ENCODE measurements around the gene DUSP22.
"Not testable (repeated sequence)": the region's sequence is repeated elsewhere in the genome, so short reads cannot be mapped to it uniquely, and the experiment has no call there.

Gene DUSP22

DNA sequence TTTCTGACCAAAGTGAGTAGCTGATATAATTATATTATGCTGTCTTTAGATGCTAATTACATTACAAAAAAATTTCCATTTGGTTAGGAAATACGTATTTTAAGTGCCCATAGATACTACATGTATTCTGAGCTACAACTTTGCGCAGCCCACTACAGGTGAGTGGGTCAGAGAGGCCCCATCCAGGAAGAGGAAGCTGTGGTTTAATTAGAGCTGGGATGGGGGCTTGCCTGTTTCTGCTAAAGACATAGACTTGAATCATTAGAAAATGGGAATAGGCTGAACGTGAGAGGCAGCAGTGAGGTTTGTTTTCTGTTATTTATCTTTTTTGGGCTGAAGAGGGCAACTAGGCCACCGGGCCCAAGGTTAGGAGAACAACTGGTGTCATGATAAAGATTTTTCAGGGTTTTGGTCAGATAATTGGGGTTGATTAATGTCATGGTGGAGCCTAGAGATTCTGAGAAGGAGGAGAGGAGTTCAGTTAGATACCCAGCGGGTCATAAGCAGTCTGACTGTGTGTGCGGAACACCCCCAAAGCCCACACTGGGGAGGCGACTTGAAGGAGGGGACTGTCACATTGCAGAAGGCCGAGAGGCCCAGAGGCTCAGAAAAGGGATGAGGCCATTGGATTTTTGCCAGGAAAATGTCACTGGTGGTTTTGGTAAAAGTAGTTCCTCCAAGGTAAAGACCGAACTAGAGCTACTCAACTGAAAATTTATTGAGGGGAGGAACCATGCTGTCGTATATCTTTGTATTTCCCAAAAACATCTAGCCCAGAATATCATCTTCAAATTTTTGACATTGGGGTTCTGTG, 84.7 kb downstream of the DUSP22 start:
- in situ Hi-C loops (cut with HindIII; ENCODE audit: low sequenced_read_pairs) = no loop called here

DNA sequence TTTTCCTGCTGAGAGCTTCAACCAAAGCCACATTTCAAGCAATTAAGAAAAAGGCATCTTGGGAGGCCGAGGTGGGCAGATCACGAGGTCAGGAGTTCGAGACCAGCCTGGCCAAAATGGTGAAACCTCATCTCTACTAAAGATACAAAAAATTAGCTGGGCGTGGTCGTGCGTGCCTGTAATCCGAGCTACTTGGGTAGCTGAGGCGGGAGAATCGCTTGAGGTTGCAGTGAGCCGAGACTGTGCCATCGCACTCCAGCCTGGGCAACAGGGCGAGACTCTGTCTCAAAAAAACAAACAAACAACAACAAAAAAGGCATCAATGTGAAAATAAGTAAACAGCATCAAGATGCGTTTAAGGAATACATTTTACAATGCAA, 85.3 kb downstream of the DUSP22 start:
- in situ Hi-C loops (cut with HindIII; ENCODE audit: low sequenced_read_pairs) = not testable (repeated sequence)

DNA sequence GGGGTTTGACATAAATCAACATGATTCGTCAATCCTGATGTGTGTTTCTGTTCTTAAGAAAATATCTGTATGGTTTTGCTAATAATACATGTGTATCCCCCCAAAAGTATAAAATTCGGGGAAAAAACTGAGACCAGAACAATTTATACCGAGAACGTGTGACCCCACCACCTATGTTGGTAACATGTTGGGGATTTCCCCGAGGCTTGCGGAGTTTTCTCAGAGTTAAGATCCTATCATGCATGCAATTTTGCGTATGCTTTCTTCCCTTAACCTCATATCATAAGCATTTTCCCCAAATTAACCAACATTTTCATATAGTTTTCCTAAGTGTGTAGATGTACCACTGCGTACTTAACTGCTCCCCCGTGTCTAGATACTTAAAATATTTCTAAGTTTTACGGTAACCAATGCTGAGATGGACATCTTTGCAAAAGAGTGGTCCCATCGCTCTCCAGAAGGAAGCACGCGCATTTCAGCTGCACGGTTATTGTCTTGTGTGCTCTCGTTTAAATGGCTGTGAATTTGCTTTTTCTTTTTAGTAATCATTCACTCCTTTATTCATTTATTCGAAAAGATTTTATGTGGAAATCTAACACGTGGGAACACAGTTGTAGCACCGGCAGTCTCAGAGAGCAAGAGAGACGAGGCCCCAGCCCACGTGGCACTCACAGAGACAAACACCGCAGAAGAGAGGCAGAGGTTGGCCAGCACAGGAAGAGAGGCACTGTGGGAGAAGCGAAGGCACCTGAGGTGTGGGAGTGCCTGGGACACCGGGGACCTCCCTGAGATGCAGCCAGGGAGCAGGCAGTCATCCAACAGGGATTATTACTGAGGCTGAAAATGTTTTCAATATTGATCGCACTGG, 86.0 kb downstream of the DUSP22 start:
- in situ Hi-C loops (cut with HindIII; ENCODE audit: low sequenced_read_pairs) = no loop called here

DNA sequence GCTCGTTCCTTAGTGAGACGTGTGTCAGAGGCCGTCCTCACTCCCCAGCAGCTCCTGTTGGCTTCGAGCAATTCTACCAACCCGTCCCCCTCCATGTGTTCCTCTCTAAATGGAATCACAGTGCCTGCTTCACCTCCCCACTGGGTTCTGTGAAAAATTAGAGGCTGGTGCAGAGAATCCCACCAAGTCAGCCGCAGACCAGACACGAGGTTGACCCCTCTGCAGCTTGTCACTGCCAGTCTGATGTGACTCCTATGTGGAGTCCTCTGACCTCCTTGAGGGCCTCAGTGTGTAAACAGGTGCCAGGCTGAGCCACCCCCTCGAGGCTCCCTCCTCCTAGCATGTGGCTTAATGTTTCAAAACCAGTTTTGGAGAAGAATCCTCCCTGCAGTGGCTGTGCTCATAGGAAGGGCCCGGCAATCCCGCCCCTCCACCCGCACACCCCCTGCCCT, 86.7 kb downstream of the DUSP22 start:
- in situ Hi-C loops (cut with HindIII; ENCODE audit: low sequenced_read_pairs) = no loop called here

DNA sequence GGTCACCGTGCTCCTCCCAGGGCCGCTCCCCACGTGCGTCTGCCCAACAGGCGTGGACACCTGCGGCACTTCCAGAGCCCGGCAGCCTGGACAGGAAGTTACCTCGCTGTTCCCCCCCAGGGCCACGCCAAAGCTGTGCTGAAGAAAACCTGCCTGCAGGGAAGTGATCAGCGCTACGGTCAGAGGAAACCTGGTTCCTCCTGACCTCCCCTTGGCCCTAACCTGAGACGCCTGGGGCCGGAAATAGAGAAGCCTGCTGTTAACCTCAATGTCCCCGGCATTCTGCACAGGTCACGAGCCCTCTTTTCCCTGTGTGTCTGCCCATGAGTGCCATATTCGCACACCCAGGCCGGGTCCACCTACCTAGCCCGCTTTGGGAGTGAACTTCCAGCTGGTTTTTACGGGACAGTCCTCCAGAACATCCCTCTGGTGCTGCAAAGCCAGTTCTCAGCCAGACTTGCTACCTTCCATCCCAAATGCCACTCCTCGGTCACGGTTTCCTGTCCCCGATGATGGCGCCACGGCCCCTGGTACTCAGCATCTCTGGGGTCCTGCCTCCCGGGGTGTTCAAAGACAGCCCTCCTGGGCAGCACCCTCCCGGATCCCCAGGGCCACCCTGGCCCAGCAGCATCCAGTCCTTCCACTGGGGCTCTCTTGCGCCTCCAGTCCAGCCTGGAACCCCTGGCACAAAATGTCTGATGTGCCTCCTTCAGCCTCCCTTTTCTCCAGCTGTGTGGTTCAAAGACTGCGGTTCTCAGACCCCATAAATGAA, 87.3 kb downstream of the DUSP22 start:
- in situ Hi-C loops (cut with HindIII; ENCODE audit: low sequenced_read_pairs) = no loop called here

DNA sequence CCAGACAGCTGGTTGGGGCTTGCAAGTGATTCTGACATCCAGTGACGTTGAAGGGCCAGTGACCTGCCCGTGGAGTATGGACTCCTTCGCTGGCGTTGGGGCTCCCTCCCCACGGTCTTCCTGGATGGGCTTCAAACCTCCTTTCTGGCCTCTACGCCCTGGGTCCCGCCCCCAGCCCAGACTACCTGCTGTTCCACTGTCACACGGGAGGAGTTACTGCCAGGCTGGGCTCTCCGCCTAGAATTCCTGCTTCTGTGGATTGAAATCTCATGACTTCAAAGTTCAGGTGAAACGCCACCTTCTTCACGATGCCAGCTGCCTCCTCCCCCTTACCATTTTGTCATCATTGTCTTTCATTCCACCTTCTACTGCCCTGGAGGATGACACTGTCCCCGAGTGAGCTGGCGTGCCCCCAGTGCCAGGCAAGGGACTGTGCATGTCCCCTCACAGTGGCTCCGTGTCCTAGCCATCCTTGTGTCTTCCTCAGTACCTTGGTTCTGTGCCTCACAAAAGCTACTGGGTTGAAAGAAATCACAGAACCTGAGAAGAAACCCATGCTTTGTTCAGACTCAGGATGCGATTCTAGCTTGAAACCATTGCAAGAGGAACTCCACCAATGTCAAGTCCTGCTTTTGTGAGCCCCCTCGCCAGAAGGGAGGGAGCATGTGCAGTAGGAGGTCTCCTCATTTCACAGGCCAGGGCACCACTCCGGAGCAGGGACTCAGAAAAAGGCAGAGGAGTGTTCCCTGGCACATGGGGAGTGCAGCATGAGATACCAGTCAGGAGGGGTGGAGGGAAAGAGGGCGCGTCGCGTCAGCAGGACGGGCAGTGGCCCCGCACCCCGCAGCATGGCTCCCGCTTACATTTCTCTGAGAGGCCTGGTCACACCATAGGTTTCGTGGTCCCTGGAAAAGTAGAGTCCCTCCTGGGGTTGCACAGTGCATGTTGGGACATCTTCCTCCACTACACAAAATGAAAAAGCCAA, 88.2 kb downstream of the DUSP22 start:
- in situ Hi-C loops (cut with HindIII; ENCODE audit: low sequenced_read_pairs) = no loop called here

DNA sequence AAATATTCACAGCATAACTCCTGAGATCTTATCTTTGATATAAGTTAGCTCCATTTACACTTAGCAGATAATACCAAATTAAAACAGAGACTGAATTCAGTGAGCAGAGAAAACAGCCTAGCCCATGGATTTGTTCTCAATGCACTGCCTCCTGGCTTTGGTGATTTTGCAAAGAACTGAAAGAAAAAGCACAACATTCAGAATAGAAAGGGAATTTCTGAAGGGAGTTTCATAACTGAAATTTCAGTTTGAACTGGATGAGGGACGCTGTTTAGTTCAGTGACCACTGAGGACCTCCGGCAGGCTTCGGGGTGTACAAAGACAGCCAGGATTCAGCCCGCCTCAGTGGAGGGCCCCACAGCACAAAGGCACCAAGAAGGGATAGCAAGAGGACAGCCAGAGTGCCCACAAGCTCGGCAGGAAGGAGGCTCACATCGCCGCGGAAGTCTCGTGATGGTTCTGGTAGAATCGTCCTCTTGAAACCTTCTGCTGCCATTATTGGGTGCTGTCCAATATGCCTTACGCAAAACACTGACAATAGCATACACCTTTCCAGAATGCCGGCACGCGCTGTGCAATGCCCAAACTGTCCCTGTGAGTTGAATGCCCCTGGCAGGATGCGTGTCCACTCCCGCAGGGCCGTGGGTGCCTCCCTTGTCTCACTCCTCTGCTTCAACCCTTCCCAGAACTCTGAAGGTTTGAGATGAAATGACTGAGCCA, 89.6 kb downstream of the DUSP22 start:
- in situ Hi-C loops (cut with HindIII; ENCODE audit: low sequenced_read_pairs) = no loop called here

DNA sequence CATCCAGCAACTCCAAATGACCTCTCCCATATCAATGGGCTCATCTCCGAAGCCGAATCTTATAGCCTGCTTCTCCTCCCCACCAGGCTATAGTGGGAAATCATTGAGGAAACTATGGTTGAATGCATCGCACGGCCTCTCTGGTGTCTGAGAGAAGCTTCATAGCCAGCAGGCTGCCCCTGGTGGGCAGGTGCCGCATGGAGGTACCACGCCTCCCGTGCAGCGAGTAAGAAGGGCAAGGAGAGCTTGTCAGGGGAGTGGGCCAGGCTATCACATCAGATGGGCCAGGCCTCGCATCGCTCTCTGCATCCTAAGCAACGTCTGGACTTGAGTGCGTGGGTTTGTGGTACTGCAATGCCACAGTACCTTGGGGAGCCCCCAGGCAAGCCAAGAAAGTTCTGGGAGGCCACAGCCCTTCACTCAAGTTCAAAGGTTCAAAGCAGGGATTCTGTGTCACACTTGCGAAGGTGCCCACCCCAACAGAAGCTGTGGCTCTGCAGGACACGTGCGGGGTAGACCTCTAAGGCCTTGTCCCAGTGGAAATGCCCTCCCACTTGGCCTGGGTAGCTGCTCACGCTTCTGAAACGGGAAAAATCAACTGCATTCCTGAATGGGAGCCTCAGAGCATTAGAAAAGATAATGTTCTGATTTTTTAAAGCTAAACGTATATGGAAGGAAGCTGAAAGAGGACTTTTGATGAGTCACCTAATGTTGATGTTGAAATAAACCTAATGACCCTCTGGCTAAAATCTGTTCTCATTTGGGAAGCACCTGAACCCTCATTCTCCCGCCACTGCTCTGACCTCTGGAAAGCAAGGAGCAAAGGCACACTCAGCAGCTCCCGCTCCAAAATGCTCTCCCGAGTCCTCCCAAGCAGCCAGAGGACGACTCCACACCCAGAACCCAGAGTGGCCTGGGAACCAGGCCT, 90.9 kb downstream of the DUSP22 start:
- in situ Hi-C loops (cut with HindIII; ENCODE audit: low sequenced_read_pairs) = no loop called here

DNA sequence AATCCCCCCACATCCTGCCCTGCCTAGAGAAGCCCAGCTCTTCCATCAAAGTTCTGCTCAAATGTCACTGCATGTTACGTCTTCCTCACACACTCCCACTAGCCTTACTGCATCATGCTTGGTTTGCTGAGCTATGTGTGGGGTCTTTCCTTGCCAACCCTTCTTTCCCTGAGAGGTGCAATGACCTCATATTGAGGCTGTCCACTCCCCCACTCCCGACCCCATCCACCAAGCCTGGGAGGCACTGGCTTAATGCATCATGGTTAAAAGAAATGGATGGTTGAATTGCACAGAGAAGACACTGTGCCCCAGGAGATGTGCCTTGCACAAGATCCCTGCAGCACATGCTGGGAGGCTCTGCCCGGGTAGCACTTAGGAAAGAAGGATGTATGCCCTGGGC, 91.6 kb downstream of the DUSP22 start:
- in situ Hi-C loops (cut with HindIII; ENCODE audit: low sequenced_read_pairs) = no loop called here

DNA sequence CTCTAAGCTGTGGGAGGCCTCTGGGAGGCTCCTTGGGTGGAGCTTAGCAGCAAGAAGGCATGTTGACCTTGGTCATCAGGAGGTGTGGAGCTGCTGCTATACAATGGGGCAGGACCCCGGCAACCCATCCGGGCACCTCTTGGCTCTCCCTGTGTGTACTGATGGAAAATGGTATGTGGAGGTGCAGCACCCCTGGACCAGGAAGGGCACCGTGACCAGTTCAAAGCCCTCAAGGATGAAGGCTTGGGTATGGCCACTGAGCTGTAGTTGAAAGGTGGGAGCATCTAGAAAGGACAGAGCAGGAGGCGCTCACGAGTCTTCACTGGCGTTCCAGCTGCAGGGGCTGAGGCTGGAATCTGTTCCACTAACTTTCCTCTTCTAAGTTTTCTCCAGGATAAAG, 92.6 kb downstream of the DUSP22 start:
- in situ Hi-C loops (cut with HindIII; ENCODE audit: low sequenced_read_pairs) = no loop called here

DNA sequence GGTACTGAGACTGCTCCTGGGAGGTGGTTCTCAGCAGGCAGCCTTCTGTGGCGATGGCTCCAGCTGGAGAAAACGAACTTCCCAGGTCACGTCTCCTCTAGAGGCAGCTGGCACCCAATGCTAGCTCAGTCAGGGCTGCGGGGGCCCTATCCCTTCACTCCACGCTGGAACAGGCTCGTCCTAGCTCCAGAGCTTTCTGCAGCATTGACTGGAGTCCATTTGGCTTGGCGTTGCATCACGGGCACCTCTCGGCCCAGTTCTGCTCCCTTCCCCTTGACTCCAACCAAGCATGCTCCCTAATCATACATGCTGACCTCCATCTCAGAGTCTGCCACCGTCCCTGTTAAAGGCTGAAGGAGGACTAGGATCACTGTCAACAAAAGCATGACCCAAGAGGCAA, 93.3 kb downstream of the DUSP22 start:
- in situ Hi-C loops (cut with HindIII; ENCODE audit: low sequenced_read_pairs) = no loop called here

DNA sequence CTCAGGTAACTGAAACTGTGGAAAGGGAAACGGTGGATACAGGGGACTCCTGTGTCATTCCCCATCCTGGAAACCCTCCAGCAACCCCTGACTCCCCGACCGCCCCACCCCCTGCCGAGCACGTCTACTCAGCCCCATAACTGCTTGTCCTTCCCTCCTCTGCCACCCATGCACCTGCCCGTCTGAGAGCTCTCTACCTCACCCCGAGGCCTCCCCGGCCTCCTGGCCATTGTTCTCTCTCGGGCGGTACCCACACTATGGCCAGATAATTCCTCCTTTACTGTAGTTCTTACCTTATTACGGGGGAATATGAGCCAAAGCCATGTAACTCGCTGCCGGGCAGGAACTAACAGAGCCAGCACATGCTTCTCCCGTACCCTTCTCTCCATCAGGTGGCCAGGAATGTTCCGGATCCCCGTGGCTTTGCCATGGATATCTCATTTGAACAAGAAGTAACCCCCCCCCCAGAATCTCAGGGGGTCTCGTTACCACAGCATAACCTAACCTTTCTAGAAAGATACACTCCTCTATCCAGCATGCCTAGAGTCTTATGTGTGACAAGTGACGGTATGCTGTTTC, 94.5 kb downstream of the DUSP22 start:
- in situ Hi-C loops (cut with HindIII; ENCODE audit: low sequenced_read_pairs) = no loop called here

DNA sequence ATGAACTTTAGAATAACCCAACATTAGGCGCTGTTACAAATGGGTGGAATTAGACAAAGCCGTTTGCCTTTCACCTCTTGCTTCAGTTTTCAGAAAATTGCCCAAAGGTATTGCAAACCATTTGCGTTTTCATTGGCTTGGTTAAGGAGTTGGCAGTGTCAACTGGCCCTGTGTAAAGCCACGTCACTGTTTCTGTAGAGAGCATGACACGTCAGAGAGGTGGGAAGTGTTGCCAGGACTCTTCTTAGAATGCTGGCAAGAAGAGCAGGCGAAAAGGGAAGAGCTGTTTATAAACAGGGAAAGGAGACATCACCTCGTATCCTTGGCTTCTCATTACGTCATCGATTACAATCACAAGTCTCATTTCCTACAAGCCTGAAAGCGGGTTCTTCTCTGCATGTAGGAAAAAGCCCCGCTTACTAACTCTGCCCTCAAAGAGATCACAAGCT, 95.0 kb downstream of the DUSP22 start:
- in situ Hi-C loops (cut with HindIII; ENCODE audit: low sequenced_read_pairs) = no loop called here

DNA sequence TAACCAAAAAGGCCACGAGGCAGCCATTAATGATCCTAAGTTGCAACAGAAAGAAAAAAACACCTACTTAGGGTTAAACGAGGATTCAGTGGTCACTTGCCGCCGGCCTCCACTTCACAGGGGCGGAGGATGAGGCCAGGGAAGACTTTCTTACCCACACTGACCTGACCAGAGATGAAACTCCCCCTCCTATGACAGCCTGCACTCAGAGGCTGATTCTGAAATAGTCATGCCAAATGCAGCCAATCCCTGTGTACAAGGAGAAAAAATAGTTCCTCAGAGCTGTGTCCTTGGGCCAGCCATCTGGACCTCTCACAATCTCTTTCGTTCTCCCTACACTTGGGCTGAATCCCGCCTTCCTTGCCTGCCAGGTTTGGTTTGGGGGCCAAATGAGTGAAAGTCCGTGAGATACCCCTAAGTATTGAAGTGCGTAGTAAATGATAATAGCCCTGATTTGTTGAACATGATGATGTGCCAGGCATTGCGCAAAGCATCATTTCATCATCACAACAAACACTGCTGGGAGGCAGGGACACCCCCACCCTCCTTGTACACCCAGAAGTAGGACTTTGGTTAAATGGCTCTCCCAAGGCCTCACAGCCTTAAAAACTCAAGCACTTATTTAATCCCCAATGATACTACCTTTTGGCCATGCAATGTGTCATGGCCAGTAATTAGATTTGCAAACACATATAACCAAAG, 96.1 kb downstream of the DUSP22 start:
- in situ Hi-C loops (cut with HindIII; ENCODE audit: low sequenced_read_pairs) = no loop called here

DNA sequence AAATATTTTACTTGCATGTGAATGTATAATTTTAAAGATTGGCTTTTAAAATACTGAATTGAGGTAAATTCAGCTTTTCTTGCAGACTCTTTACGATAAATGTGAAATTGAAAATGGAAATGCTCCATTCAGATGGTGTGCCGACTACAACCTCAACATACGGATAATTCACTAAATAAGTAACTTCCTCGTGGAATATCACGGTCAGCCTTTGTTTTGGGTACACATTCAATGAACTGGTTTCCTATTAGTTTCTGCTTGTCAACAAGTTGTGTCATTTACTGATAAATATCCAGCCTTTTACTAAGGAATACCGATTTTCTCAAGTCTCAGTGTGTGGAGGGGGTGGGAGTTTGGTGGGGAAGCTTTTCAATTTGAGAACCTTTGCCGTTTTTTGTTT, 96.9 kb downstream of the DUSP22 start:
- in situ Hi-C loops (cut with HindIII; ENCODE audit: low sequenced_read_pairs) = no loop called here

DNA sequence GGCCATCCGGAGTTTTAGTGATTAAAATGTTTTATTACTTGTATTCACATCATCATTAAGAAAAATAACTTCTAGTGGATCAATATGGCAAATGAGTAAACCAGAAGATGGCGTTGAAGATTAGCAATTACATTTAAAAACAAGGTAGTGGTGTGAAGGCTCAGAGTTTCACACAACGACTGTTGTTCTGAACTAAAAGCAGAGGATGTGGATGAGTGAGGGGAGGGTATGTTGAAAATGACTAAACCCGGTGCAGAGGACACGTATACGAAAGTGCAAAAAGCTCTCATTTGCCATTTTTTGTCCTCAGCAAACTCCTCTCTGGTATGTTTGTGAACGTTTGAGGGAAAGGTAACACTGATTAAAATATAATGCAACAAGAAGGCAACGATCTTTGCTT, 97.3 kb downstream of the DUSP22 start:
- in situ Hi-C loops (cut with HindIII; ENCODE audit: low sequenced_read_pairs) = no loop called here

DNA sequence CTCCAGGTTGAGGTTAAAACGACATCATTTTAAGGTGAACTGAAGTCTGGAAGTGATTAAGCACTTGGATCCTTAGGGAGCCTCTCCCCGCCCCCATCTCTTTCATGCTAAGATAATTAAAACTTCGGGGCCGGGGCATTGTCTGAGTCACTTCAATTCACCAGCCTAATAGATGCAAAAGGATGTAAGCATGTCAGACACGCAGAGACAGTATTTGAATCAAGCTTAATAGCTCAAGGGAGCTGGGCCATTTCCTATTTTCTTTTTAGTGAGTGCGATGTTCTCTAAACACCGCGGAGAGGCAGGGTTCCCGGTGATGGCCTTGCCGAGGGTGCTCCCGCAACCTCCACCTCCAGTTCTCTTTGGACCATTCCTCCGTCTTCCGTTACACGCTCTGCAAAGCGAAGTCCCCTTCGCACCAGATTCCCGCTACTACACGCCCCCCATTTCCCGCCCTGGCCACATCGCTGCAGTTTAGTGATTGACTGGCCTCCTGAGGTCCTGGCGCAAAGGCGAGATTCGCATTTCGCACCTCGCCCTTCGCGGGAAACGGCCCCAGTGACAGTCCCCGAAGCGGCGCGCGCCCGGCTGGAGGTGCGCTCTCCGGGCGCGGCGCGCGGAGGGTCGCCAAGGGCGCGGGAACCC, 98.7 kb downstream of the DUSP22 start:
- in situ Hi-C loops (cut with HindIII; ENCODE audit: low sequenced_read_pairs) = no loop called here
